Stimulated activated CD4-positive, alpha-beta T cell treated with anti-CD3 and anti-CD28 coated beads, Interleukin-2, amount 100 ng/mL, for 4 hours (primary cell): Measurements from ENCODE around the gene PTK6.
A peak's percentile ranks its signal among the peaks of the same experiment; 100 is the strongest.
"Not testable (repeated sequence)": the region's sequence is repeated elsewhere in the genome, so short reads cannot be mapped to it uniquely, and the experiment has no call there.

ENCODE experiments used
- DNase-seq: peaks from one replicate; pipeline ENCODE4 v3.0.0-alpha.2; 2020; ENCODE audit warnings: low read depth

PTK6 gene

GRCh38 chr20:63529861-63530787, 7.1 kb downstream of the PTK6 start:
- no peak for DNase-seq

- DNase-seq: no peak
Observed at GRCh38 chr20:63529180-63529860, 7.9 kb downstream of the PTK6 start.

GRCh38 chr20:63527184-63527583, 10.0 kb downstream of the PTK6 start:
- no peak for DNase-seq

- no peak for DNase-seq
Observed at GRCh38 chr20:63525971-63526370, 11.2 kb downstream of the PTK6 start.

GRCh38 chr20:63525185-63525584, 12.0 kb downstream of the PTK6 start:
- DNase-seq: no peak

- no peak for DNase-seq
Observed at GRCh38 chr20:63522981-63523611, 14.1 kb downstream of the PTK6 start.

- no peak for DNase-seq
Observed at GRCh38 chr20:63522091-63522868, 14.9 kb downstream of the PTK6 start.

GRCh38 chr20:63521602-63522001, 15.6 kb downstream of the PTK6 start:
- DNase-seq: no peak

GRCh38 chr20:63520934-63521601, 16.1 kb downstream of the PTK6 start:
- peak; percentile 52 for DNase-seq

- DNase-seq: peak; percentile 78
Observed at GRCh38 chr20:63520504-63520933, 16.7 kb downstream of the PTK6 start, which contains the start of gene PPDPF. PPDPF (plus strand) TSS chr20:63520765; CDS start chr20:63521309, 544 bp downstream.

GRCh38 chr20:63519668-63520503, 17.3 kb downstream of the PTK6 start:
- peak; percentile 40 for DNase-seq

- DNase-seq: no peak
Observed at GRCh38 chr20:63518946-63519667, 18.1 kb downstream of the PTK6 start.

- no peak for DNase-seq
Observed at GRCh38 chr20:63518351-63518861, 18.8 kb downstream of the PTK6 start.

GRCh38 chr20:63517376-63518309, 19.5 kb downstream of the PTK6 start:
- no peak for DNase-seq

GRCh38 chr20:63514520-63514919, 22.7 kb downstream of the PTK6 start:
- not testable (repeated sequence) for DNase-seq

GRCh38 chr20:63513207-63513606, 24.0 kb downstream of the PTK6 start:
- no peak for DNase-seq

- DNase-seq: no peak
Observed at GRCh38 chr20:63509088-63509564, 28.1 kb downstream of the PTK6 start.
